GM19351 (cell line): ENCODE measurements around the gene GRB7.
"Not testable (repeated sequence)": the region's sequence is repeated elsewhere in the genome, so short reads cannot be mapped to it uniquely, and the experiment has no call there.

Source experiments
- ATAC-seq: cut with Tn5 transposase; IDR thresholded peaks from one replicate; pipeline ENCODE4 v1.9.1; 2021; ENCODE audit warnings: mild to moderate bottlenecking, moderate library complexity; ENCODE audit not compliant: unreplicated experiment

GRB7 gene

GRCh38 chr17:39730095-39730921 lies 7.4 kb upstream of the GRB7 start, which contains the start of gene MIEN1:
TSS of gene MIEN1 (minus strand) at chr17:39730532. CDS start at chr17:39730495, 37 bp downstream.
- ATAC-seq: peak; percentile 87

- no peak for ATAC-seq
These were observed 5.2 kb upstream of the GRB7 start for GRCh38 chr17:39732586-39732985.

- ATAC-seq: no peak
These were observed 1.9 kb upstream of the GRB7 start for GRCh38 chr17:39735882-39736281.

- ATAC-seq: no peak
These were observed 1.2 kb upstream of the GRB7 start for GRCh38 chr17:39736319-39737165.

- ATAC-seq: no peak
These were observed 455 bp upstream of the GRB7 start for GRCh38 chr17:39737206-39737759.

- no peak for ATAC-seq
These were observed 797 bp downstream of the GRB7 start for GRCh38 chr17:39738568-39738901.

GRCh38 chr17:39738983-39739884 lies 1.5 kb downstream of the GRB7 start:
- no peak for ATAC-seq

GRCh38 chr17:39739885-39740356 lies 2.2 kb downstream of the GRB7 start:
- no peak for ATAC-seq

GRCh38 chr17:39740357-39741111 lies 2.8 kb downstream of the GRB7 start:
- ATAC-seq: no peak

- ATAC-seq: no peak
These were observed 4.6 kb downstream of the GRB7 start for GRCh38 chr17:39742126-39742855.

GRCh38 chr17:39742856-39743436 lies 5.2 kb downstream of the GRB7 start:
- no peak for ATAC-seq

- ATAC-seq: no peak
These were observed 6.5 kb downstream of the GRB7 start for GRCh38 chr17:39744075-39744835.

- ATAC-seq: no peak
These were observed 7.1 kb downstream of the GRB7 start for GRCh38 chr17:39744836-39745215.

- no peak for ATAC-seq
These were observed 7.8 kb downstream of the GRB7 start for GRCh38 chr17:39745335-39746144.

GRCh38 chr17:39746145-39746461 lies 8.4 kb downstream of the GRB7 start:
- ATAC-seq: no peak

GRCh38 chr17:39747745-39748144 lies 10.0 kb downstream of the GRB7 start:
- ATAC-seq: no peak

- not testable (repeated sequence) for ATAC-seq
These were observed 10.8 kb downstream of the GRB7 start for GRCh38 chr17:39748444-39749034.
